OCI-LY7 (cell line): ENCODE measurements around the gene HMCN1. TPM values are rescaled to one million over a fixed set of nuclear protein-coding genes. Genes with fewer than 3 reads are reported as not detected.

Experiments
- BruUV-seq: library from RNA; stranded (reverse); fragments of 400-500 nt; replicated peaks from 2 replicates; lab custom pipeline; 2021; lab: Mats Ljungman, UMichigan
- CTCF ChIA-PET: fragments of 300-600 bp; sonication (Branson Sonifier 250); formaldehyde crosslinking; loops from one replicate; lab custom pipeline; 2022; ENCODE audit warnings: antibody characterized with exemption; ENCODE audit not compliant: unreplicated experiment; lab: Charles Lee
- POLR2A ChIA-PET: fragments of 300-600 bp; sonication (Branson Sonifier 250); formaldehyde crosslinking; loops from one replicate; lab custom pipeline; 2022; ENCODE audit warnings: antibody characterized with exemption; lab: Charles Lee
- DNase-seq: peaks from one replicate; pipeline ENCODE4 v3.0.0-alpha.2; 2015; ENCODE audit warnings: low spot score
- H2AFZ ChIP-seq: fragments of 200-600 bp; sonication (generic), shearing (Covaris generic); 2 replicates; pipeline ENCODE4 v1.6.1; 2014; ENCODE audit warnings: mild to moderate bottlenecking, antibody characterized with exemption, low read length, moderate library complexity
- H3K27ac ChIP-seq: fragments of 200-600 bp; sonication (generic); 2 replicates; pipeline ENCODE4 v1.5.1; 2014; ENCODE audit warnings: mixed run types, low read depth, mild to moderate bottlenecking, moderate library complexity, low read length, inconsistent platforms; ENCODE audit not compliant: poor library complexity, severe bottlenecking
- H3K36me3 ChIP-seq: fragments of 200-600 bp; sonication (generic); 2 replicates; pipeline ENCODE4 v1.6.1; 2014; ENCODE audit warnings: mild to moderate bottlenecking, antibody characterized with exemption, low read length, moderate library complexity, mixed read lengths; ENCODE audit not compliant: insufficient read depth
- H3K4me1 ChIP-seq: fragments of 200-600 bp; sonication (generic); 2 replicates; pipeline ENCODE4 v1.5.1; 2014; ENCODE audit warnings: mild to moderate bottlenecking, low read length; ENCODE audit not compliant: insufficient read depth, poor library complexity, severe bottlenecking
- H3K4me2 ChIP-seq: fragments of 200-600 bp; sonication (generic); 2 replicates; pipeline ENCODE4 v1.6.1; 2014; ENCODE audit warnings: mild to moderate bottlenecking, low read length
- H3K4me3 ChIP-seq: fragments of 200-600 bp; sonication (generic); 2 replicates; pipeline ENCODE4 v1.5.1; 2014; ENCODE audit warnings: mild to moderate bottlenecking, low read depth, low read length; ENCODE audit not compliant: poor library complexity, severe bottlenecking
- H3K79me2 ChIP-seq: fragments of 200-600 bp; sonication (generic); 2 replicates; pipeline ENCODE4 v1.6.1; 2016; ENCODE audit warnings: low read depth, mild to moderate bottlenecking, low read length, moderate library complexity, mixed read lengths; ENCODE audit not compliant: insufficient read depth
- H3K9me2 ChIP-seq: fragments of 200-600 bp; sonication (generic); 2 replicates; pipeline ENCODE4 v1.6.1; 2016; ENCODE audit warnings: mild to moderate bottlenecking, low read length, mixed read lengths; ENCODE audit not compliant: insufficient read depth
- H3K9me3 ChIP-seq: fragments of 200-600 bp; sonication (generic); 2 replicates; pipeline ENCODE4 v1.6.1; 2014; ENCODE audit warnings: mild to moderate bottlenecking, mixed run types, low read length, mixed read lengths
- H4K20me1 ChIP-seq: fragments of 200-600 bp; sonication (generic); 2 replicates; pipeline ENCODE4 v1.6.1; 2014; ENCODE audit warnings: mild to moderate bottlenecking, antibody characterized with exemption, low read length, moderate library complexity, mixed read lengths; ENCODE audit not compliant: insufficient read depth
- CTCF ChIP-seq: fragments of 200-600 bp; sonication (generic); conservative IDR thresholded peaks from 2 replicates; pipeline ENCODE4 v1.5.1; 2014; ENCODE audit warnings: mild to moderate bottlenecking, antibody characterized with exemption, low read length, moderate library complexity, mixed read lengths
- EZH2phosphoT487 ChIP-seq: fragments of 200-600 bp; sonication (generic); IDR thresholded peaks from 2 replicates; pipeline ENCODE4 v1.6.1; 2018; ENCODE audit warnings: low read depth, borderline replicate concordance, mild to moderate bottlenecking, mixed run types, antibody characterized with exemption, low read length, moderate library complexity, mixed read lengths
- intact Hi-C: fragments of 100-400 bp; cut with micrococcal nuclease; formaldehyde crosslinking; loops from one replicate; pipeline ENCODE4 v1.10.0; 2022; ENCODE audit not compliant: unreplicated experiment
- total RNA-seq, 2 experiments: library from RNA; depleted of rRNA in 1 of 2; stranded (reverse); fragments of >200 nt in 1 of 2; shearing (Covaris generic) in 1 of 2; gene quantifications; 2 replicates each; pipeline ENCODE4 v1.2.3, GENCODE V29; 2014 to 2022

The HMCN1 gene
- total RNA-seq, 2 experiments from 2014 or later, result 0.02 TPM; not detected in 1

- Histone ChIP-seq H3K36me3 (no peaks in the 10 kb centered on the region), H3K9me3 (no peaks in the 10 kb centered on the region), H3K79me2 (no peaks in the 10 kb centered on the region), H4K20me1 (no peaks in the 10 kb centered on the region), H3K4me3 (no peak overlapping the region), H3K27ac (no peak overlapping the region), H3K4me1 (no peaks in the 10 kb centered on the region), H3K9me2 (no peaks in the 10 kb centered on the region), H3K4me2 (no peak overlapping the region), H2AFZ (no peak overlapping the region)
- no peak for DNase-seq
- intact Hi-C loops, result no loop called here
- ChIA-PET CTCF (no interaction called here), POLR2A (no interaction called here)
- TF ChIP-seq CTCF, result no peak
- no peak for TF ChIP-seq EZH2phosphoT487
- BruUV-seq, result no TSS peak
Observed at GRCh38 chr1:186014370-186015037, 280.3 kb downstream of the HMCN1 start.

- no peak for DNase-seq
- ChIA-PET POLR2A (no interaction called here), CTCF (no interaction called here)
- TF ChIP-seq EZH2phosphoT487 (no peak), CTCF (no peak)
- Histone ChIP-seq H4K20me1 (no peaks in the 10 kb centered on the region), H2AFZ (no peak overlapping the region), H3K4me2 (no peak overlapping the region), H3K9me3 (no peaks in the 10 kb centered on the region), H3K4me1 (no peaks in the 10 kb centered on the region), H3K79me2 (no peaks in the 10 kb centered on the region), H3K27ac (no peak overlapping the region), H3K36me3 (no peaks in the 10 kb centered on the region), H3K9me2 (no peaks in the 10 kb centered on the region), H3K4me3 (no peak overlapping the region)
- intact Hi-C loops, result no loop called here
- no TSS peak for BruUV-seq
Observed at GRCh38 chr1:186016856-186017255, 282.7 kb downstream of the HMCN1 start.

- H3K4me1 ChIP-seq, result no peaks in the 10 kb centered on the region
- no peak for TF ChIP-seq EZH2phosphoT487
- TF ChIP-seq CTCF, result no peak
- H3K9me2 ChIP-seq, result no peaks in the 10 kb centered on the region
- no TSS peak for BruUV-seq
- intact Hi-C loops, result no loop called here
- H3K4me3 ChIP-seq, result no peak overlapping the region
- no peak overlapping the region for H3K4me2 ChIP-seq
- H2AFZ ChIP-seq, result no peak overlapping the region
- no peak for DNase-seq
- CTCF ChIA-PET, result no interaction called here
- POLR2A ChIA-PET, result interaction anchor here (0.6 to 1.5 kb wide), 3 partner anchors 16 to 180 kb away, joined by 3 to 4 read pairs (median 3); no protein-coding TSS in a partner anchor
- no peaks in the 10 kb centered on the region for H4K20me1 ChIP-seq
- H3K27ac ChIP-seq, result no peak overlapping the region
- no peaks in the 10 kb centered on the region for H3K79me2 ChIP-seq
- H3K9me3 ChIP-seq, result no peaks in the 10 kb centered on the region
- no peaks in the 10 kb centered on the region for H3K36me3 ChIP-seq
Observed at GRCh38 chr1:186022184-186022583, 288.0 kb downstream of the HMCN1 start.
